CD4-positive, alpha-beta T cell treated with Interleukin-1 beta for 1 hour (primary cell): ENCODE measurements around the gene AP4S1.
A peak's percentile ranks its signal among the peaks of the same experiment; 100 is the strongest.
"Not testable (repeated sequence)": the region's sequence is repeated elsewhere in the genome, so short reads cannot be mapped to it uniquely, and the experiment has no call there.

ENCODE experiments used
- DNase-seq, 2 donors: peaks; one replicate each; pipeline ENCODE4 v3.0.0-alpha.2; 2020 to 2022

Gene AP4S1

GRCh38 chr14:31045501-31046080 is 20.1 kb downstream of the AP4S1 start:
- DNase-seq, result no peak

GRCh38 chr14:31047503-31047902 is 22.1 kb downstream of the AP4S1 start:
- no peak for DNase-seq

GRCh38 chr14:31051023-31051422 is 25.6 kb downstream of the AP4S1 start:
- no peak for DNase-seq

DNA sequence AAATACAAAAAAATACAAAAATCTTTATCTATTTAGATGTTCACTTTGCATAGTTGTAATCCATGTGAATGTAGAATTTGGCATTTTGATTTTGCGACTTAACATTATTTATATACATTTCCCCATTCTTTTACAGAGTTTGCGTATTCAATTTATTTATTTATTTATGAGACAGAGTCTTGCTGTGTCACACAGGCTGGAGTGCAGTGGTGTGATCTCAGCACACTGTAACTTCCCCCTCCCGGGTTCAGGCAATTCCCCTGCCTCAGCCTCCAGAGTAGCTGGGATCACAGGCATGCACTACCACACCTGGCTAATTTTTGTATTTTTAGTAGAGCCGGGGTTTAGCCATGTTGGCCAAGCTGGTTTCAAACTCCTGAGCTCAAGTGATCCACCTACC is 26.1 kb downstream of the AP4S1 start:
- DNase-seq, result no peak

GRCh38 chr14:31052905-31053586 is 27.6 kb downstream of the AP4S1 start:
- DNase-seq, result not testable (repeated sequence)

DNA sequence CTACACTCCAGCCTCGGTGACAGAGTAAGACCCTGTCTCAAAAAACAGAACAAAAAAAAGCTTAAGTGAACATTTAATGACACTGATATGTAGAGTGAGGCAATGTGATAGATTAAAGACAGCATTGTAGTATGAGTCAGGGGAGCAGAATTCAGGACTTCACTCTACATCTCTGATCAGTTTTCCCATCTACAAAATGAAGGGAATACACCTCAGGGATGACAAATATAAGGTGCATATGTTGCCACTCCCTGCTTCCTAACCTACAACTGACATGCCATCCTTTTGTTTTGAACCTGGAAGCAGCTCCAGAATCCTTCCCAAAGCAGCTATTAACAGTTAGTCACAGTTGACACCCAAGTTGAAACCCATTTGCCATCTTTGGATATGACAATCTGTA is 31.6 kb downstream of the AP4S1 start:
- DNase-seq, result no peak

DNA sequence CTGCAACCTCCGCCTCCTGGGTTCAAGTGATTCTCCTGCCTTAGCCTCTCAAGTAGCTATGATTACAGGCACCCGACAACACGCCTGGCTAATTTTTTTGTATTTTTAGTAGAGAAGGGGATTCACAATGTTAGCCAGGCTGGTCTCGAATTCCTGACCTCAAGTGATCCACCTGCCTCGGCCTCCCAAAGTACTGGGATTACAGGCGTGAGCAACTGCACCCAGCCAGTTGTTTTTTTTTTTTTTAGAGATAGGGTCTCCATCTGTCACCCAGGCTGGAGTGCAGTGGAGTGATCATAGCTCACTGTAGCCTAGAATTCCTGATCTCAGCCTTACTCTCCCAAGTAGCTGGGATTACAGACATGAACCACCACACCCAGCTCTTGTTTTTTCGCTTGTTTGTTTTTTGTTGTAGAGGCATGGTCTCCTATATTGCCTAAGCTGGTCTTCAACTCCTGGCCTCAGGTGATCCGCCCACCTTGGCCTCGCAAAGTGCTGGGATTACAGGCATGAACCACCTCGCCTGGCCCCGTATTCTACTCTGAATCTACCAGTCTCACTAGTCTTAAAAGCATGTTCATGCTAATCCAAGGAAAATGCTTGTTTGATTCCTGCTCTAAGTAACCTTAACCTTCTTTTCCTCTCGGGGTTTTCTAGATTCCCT is 32.4 kb downstream of the AP4S1 start:
- DNase-seq, result no peak

DNA sequence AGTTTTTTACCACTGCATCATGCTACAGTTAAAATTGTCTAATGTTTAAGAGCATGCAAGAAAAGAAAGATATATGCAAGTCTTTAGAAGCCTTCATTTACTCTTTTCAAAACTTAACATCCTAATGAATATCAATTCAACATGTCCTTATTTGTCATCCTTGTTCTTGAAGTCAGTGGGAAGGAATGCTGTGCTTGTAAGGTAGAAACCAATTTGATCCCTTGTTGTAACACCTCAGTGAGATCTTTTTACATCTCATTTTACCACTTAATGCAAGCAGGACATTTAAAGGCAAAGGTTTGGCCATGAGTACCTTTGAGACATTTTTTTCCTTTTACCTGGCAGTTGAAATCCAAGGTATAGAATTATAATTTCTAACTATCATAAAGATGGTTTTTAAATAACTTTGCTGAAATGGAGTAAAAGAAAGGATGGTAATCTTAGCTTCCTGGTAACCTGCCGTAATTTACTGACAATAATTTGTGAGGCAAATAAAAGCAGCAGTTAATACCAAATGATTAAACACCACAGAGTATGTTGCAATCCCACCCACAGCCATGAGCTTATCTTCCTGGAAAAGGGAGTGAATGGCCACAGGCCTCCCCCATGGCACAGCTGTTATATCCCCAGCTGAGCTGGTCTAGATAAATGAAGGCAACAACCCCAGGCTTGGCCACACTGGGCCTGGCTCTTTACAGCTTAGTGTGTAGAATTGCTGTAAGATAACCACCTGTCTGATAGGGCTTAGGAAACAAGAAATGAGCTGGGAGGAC is 33.9 kb downstream of the AP4S1 start:
- DNase-seq, result no peak

DNA sequence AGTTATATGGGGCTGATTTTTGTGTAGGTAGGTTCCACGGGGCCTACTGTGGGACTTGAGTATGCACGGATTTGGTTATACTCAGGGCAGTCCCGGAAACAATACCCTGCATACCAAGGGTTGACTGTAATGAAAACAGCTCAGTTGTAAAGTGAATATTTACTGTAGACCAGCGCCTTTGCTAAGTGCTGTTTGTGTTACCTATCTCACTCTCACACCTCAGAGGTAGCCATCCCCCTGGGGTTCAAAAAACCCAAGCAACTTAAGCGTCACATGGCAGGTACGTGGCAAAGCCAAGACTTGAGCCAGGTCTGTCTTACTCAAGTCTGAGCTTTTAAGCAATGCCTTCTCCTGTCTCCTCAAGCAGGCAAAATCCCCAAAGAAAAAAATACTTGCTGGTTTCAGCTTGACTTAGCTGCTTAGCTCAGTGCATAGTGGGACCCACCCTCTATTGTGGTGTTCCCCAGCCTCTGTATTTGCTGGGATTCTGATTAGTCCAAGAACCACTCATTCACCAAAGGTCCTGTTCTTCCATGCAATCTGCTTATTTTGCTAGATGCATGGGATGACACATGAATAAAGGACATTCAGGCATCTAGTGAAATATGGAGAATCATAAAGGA is 34.9 kb downstream of the AP4S1 start:
- no peak for DNase-seq

DNA sequence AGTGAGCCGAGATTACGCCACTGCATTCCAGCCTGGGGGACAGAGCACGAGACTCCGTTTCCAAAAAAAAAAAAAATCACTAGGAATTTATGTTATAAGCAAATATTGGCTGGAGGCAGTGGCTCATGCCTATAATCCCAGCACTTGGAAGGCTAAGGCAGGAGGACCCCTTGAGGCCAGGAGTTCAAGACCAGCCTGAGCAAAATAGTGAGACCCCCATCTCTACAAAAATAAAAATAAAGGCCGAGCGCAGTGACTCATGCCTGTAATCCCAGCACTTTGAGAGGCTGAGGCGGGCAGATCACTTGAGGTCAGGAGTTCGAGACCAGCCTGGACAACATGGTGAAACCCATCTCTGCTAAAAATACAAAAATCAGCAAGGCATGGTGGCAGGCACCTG is 37.5 kb downstream of the AP4S1 start:
- DNase-seq, result not testable (repeated sequence)

GRCh38 chr14:31068235-31068634 is 42.8 kb downstream of the AP4S1 start:
- no peak for DNase-seq

GRCh38 chr14:31069343-31069742 is 43.9 kb downstream of the AP4S1 start:
- no peak for DNase-seq

GRCh38 chr14:31070431-31070830 is 45.0 kb downstream of the AP4S1 start:
- DNase-seq, result no peak

GRCh38 chr14:31071151-31071550 is 45.7 kb downstream of the AP4S1 start:
- DNase-seq, result no peak

DNA sequence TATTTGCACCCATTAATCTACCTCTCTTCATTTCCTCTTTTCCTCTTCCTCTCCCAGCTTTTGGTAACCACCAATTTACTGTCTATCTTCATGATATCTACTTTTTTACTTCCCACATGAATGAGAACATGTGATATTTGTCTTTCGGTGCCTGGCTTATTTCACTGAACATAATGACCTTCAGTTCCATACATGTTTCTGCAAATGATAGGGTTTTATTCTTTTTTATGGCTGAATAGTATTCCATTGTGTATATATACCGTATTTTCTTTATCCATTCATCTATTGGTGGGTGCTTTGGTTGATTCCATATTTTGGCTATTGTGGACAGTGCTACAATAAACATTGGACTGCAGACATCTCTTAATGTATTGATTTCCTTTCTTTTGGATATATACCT is 49.7 kb downstream of the AP4S1 start:
- DNase-seq, result no peak

- no peak for DNase-seq
Measured at GRCh38 chr14:31078766-31079165, 53.3 kb downstream of the AP4S1 start.

DNA sequence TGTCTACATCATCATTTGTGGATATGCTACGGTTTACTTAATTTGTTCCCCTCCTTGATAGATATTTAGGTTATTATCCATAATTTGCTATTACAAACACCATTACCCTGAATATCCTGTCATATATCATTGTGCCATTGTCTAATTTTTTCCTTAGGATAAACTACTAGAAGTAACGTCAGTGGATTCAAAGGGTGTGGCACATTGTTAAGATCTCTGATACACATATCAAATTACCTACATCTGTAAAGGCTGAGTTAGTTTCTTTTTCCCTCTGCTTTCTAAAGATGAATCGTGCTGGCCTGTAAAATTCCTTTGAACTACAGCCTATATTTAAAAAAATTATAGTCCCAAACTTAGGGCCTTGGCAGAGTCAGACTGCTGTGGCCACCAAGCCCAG is 54.6 kb downstream of the AP4S1 start:
- no peak for DNase-seq

DNA sequence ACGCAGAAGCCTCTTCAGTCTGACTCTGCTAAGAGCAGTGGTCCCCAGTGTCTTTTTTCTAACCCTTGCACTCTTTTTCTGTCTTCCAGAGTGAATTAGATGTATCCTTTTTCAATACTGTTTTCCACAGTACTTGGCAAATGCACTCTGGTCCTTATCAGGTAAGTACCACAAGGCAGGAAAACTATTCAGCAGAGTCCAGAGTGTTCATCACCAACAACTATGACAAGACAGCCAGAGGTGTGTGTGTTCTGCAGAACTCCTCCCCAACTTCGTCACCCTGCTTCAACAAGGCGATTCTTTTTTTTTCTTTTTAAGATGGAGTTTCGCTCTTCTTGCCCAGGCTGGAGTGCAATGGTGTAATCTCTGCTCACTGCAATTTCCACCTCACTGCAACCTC is 55.0 kb downstream of the AP4S1 start:
- DNase-seq, result no peak

- DNase-seq, result no peak
Measured at GRCh38 chr14:31083781-31084180, 58.3 kb downstream of the AP4S1 start.

DNA sequence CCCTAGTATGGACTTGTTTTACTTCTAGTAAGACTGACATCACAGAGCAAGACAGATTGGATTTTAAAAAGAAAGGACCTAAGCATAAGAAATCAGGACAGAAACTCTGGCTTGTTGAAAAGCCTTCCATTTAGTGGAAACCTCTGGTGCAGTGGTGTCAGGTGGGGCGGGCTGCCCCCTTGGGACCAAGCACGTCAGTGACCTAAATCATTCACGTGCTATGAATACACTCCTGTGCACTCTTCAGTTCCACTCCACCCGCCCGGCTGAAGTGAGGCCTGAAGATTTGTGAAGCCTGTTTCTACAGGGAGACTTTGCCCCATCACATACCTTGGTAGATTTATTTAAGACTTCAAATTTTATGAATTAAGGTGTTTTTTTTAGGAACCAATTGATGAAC is 58.9 kb downstream of the AP4S1 start:
- peak in 1 of 2 donors; percentile 6 for DNase-seq

DNA sequence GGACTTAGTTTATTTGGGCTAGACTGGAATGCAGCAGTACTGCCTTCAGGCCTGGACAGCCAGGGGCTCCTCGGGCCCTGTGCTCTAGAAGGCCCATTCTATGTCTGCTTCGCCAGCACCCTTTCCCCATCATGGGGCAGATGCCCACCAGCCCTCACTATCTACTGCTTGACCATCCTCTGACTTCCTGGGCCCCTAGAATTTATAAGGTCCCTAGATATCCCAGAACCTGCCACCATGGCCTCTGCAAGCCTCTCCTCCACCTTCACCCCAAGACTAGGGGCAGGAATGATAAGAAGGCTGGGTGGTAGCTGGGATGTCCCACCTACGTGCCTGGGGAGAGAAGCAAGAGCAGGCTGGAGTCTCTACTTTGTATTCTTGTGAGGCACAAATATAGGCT is 59.6 kb downstream of the AP4S1 start:
- DNase-seq, result no peak

GRCh38 chr14:31086466-31086865 is 61.0 kb downstream of the AP4S1 start:
- not testable (repeated sequence) for DNase-seq
